K562 (cell line): ENCODE results near the gene ATXN1. TPM values are rescaled to one million over a fixed set of nuclear protein-coding genes. Genes with fewer than 3 reads are reported as not detected.

Experiments
- ATAC-seq: fragments of 200-7000 bp; cut with Tn5 transposase; 3 replicates; pipeline ENCODE4 v1.9.1; 2020; ENCODE audit warnings: moderate library complexity
- BruUV-seq: library from RNA; stranded (reverse); fragments of 400-500 nt; replicated peaks from 2 replicates; lab custom pipeline; 2021; lab: Mats Ljungman, UMichigan
- CTCF ChIA-PET: fragments of 300-600 bp; formaldehyde crosslinking; extraction: SDS; loops from one replicate; lab custom pipeline; 2021; ENCODE audit warnings: low intra/inter-chr PET ratio; lab: Yijun Ruan, JAX
- POLR2A ChIA-PET: fragments of 300-600, 350-650 bp; sonication (Branson Sonifier 250); formaldehyde crosslinking; extraction: SDS; loops from one replicate; lab custom pipeline; 2021; ENCODE audit warnings: antibody characterized with exemption, inconsistent platforms; lab: Yijun Ruan, JAX
- DNase-seq, 4 experiments: peaks; one replicate each; pipeline versions ENCODE4 v3.0.0 to v3.0.0-alpha.2; 2011 to 2018; ENCODE audit warnings: low spot score in 3 of 4, mixed read lengths in 3 of 4; ENCODE audit errors: extremely low read depth in 1 of 4
- FAIRE-seq: peaks from 2 replicates; lab custom pipeline; 2011; peaks lifted over from hg19 to GRCh38; lab: Jason Lieb, UNC
- H2AFZ ChIP-seq: 2 replicates; pipeline ENCODE4 v1.6.0; 2011; ENCODE audit warnings: low read depth, low read length, control low read depth, inconsistent platforms
- H3K27ac ChIP-seq: fragments of 200-600 bp; 3 replicates; pipeline ENCODE4 v1.8.0; 2011; ENCODE audit warnings: low read depth, mild to moderate bottlenecking, control low read depth, inconsistent platforms, low read length, moderate library complexity, mixed read lengths; ENCODE audit errors: extremely low read depth
- H3K27me3 ChIP-seq, 2 experiments: fragments of 300-600 bp in 1 of 2; 2 replicates in 1 of 2; 3 replicates in 1 of 2; pipeline versions ENCODE4 v1.6.0 to v1.8.0; 2011; ENCODE audit warnings: inconsistent platforms in 2 of 2, low read length in 2 of 2, mild to moderate bottlenecking in 1 of 2, mixed read lengths in 1 of 2, moderate library complexity in 1 of 2; ENCODE audit not compliant: control insufficient read depth in 2 of 2, insufficient read depth in 2 of 2
- H3K36me3 ChIP-seq: fragments of 300-600 bp; 3 replicates; pipeline ENCODE4 v1.8.0; 2011; ENCODE audit warnings: mild to moderate bottlenecking, low read length, inconsistent platforms; ENCODE audit not compliant: control insufficient read depth, insufficient read depth
- H3K4me1 ChIP-seq, 2 experiments: fragments of 200-600 bp in 1 of 2; replicated peaks in 1 of 2; 2 replicates in 1 of 2; 3 replicates in 1 of 2; pipeline versions ENCODE4 v1.5.1 to v1.8.0; 2011; ENCODE audit warnings: inconsistent platforms in 2 of 2, low read length in 2 of 2, mild to moderate bottlenecking in 1 of 2, mixed read lengths in 1 of 2, moderate library complexity in 1 of 2; ENCODE audit not compliant: control insufficient read depth in 2 of 2, insufficient read depth in 2 of 2
- H3K4me2 ChIP-seq: 2 replicates; pipeline ENCODE4 v1.6.1; 2011; ENCODE audit warnings: low read length, control low read depth, inconsistent platforms, mixed read lengths; ENCODE audit not compliant: insufficient read depth
- H3K4me3 ChIP-seq: fragments of 200-600 bp; sonication (generic), shearing (Covaris generic); 2 replicates; pipeline ENCODE4 v1.5.1; 2016; ENCODE audit warnings: control low read depth, inconsistent platforms
- H3K79me2 ChIP-seq: fragments of 200-600 bp; 3 replicates; pipeline ENCODE4 v1.8.0; 2011; ENCODE audit warnings: low read length, inconsistent platforms; ENCODE audit not compliant: control insufficient read depth, insufficient read depth
- H3K9ac ChIP-seq, 2 experiments: 2 replicates each; pipeline versions ENCODE4 v1.6.0 to v1.6.1; 2011; ENCODE audit warnings: low read depth in 2 of 2, low read length in 2 of 2, control low read depth in 1 of 2, inconsistent platforms in 1 of 2, mild to moderate bottlenecking in 1 of 2, mixed read lengths in 1 of 2; ENCODE audit not compliant: insufficient read depth in 1 of 2
- H3K9me1 ChIP-seq: one replicate; pipeline ENCODE4 v1.6.0; 2011; ENCODE audit warnings: inconsistent platforms, mild to moderate bottlenecking, low read length, moderate library complexity; ENCODE audit not compliant: control insufficient read depth, insufficient read depth
- H3K9me3 ChIP-seq: replicated peaks from 2 replicates; pipeline ENCODE4 v1.5.1; 2011; ENCODE audit warnings: low read depth, low read length, inconsistent platforms; ENCODE audit not compliant: control insufficient read depth, insufficient read depth
- H4K20me1 ChIP-seq: replicated peaks from 2 replicates; pipeline ENCODE4 v1.6.1; 2011; ENCODE audit warnings: low read length, inconsistent platforms, mixed read lengths; ENCODE audit not compliant: control insufficient read depth, insufficient read depth
- HDGF ChIP-seq: fragments of 450-650 bp; IDR thresholded peaks from 2 replicates; pipeline ENCODE4 v1.6.1; 2016
- NCOA1 ChIP-seq: fragments of 450-650 bp; IDR thresholded peaks from 2 replicates; pipeline ENCODE4 v1.6.1; 2016; ENCODE audit warnings: low read depth
- SRSF7 ChIP-seq: fragments of 200-400 bp; formaldehyde crosslinking; optimal IDR thresholded peaks from 2 replicates; pipeline ENCODE3; 2017; ENCODE audit warnings: mild to moderate bottlenecking, low read depth, low read length
- STAT5A ChIP-seq: IDR thresholded peaks from 2 replicates; pipeline ENCODE4 v1.6.1; 2012; ENCODE audit warnings: low read length, inconsistent platforms, borderline replicate concordance
- ZFX ChIP-seq: sonication (generic); formaldehyde crosslinking; IDR thresholded peaks from 2 replicates; pipeline ENCODE4 v1.8.0; 2022; ENCODE audit warnings: mild to moderate bottlenecking, missing genetic modification reagents, moderate library complexity
- ZNF274 ChIP-seq: IDR thresholded peaks from 2 replicates; pipeline ENCODE4 v1.6.1; 2011; ENCODE audit warnings: low read depth, mild to moderate bottlenecking, low read length, moderate library complexity, borderline replicate concordance
- ZNF830 ChIP-seq: fragments of 250-450 bp; sonication (Bioruptor Pico); IDR thresholded peaks from 2 replicates; pipeline ENCODE4 v1.5.0; 2021; ENCODE audit warnings: mild to moderate bottlenecking
- ZSCAN29 ChIP-seq: fragments of 450-650 bp; IDR thresholded peaks from 2 replicates; pipeline ENCODE4 v1.6.1; 2017
- WGBS: fragments of 100-300 bp; shearing (Covaris generic); methylation state at CpG from one replicate; pipeline ENCODE4 v1.1.6; 2016; ENCODE audit warnings: low coverage, mixed read lengths; ENCODE audit not compliant: insufficient coverage; ENCODE audit errors: missing lambda C conversion rate; 5-methylcytosine and 5-hydroxymethylcytosine counted together
- in situ Hi-C: fragments of 300-500 bp; cut with MboI; formaldehyde crosslinking; loops from 4 replicates; pipeline ENCODE4 v1.15.0; 2018; ENCODE audit warnings: inconsistent platforms, mixed read lengths
- intact Hi-C: fragments of 100-400 bp; cut with micrococcal nuclease; formaldehyde crosslinking; loops from 2 replicates; pipeline ENCODE4 v1.14.2; 2022
- polyA plus RNA-seq, 8 experiments: library from polyadenylated mRNA; depleted of rRNA in 4 of 8; stranded (reverse) in 5 of 8; unstranded in 3 of 8; fragments of >200 nt; fragmentation: Nextera tagmentation in 2 of 8; fragmentation: Illumina TruSeq in 1 of 8; extraction: Ambion mirVana in 2 of 8; extraction: Trizol in 1 of 8; gene quantifications; 2 replicates each; pipeline versions ENCODE4 v1.2.1 to v1.2.3, GENCODE V29; 2011 to 2014; ENCODE audit warnings: inconsistent platforms in 1 of 8, missing spikeins in 1 of 8
- total RNA-seq, 7 experiments: library from RNA; depleted of rRNA in 6 of 7; stranded (reverse); fragments of >200 nt in 6 of 7; fragmentation: Illumina TruSeq in 2 of 7; extraction: Trizol in 2 of 7; gene quantifications; 2 replicates each; pipeline versions ENCODE4 v1.2.1 to v1.2.3, GENCODE V29; 2011 to 2021; ENCODE audit warnings: low replicate concordance in 1 of 7
- TF ChIP-seq, protein P1 (sequence below): fragments of 250-450 bp; sonication (Bioruptor Pico); IDR thresholded peaks from 2 replicates; pipeline ENCODE4 v1.9.0; 2021; ENCODE audit warnings: mild to moderate bottlenecking
- TF ChIP-seq, protein P2 (sequence below): fragments of 250-450 bp; sonication (Bioruptor Pico); IDR thresholded peaks from 2 replicates; pipeline ENCODE4 v1.5.1; 2021; ENCODE audit warnings: mild to moderate bottlenecking
- TF ChIP-seq, protein P3 (sequence below): IDR thresholded peaks from 2 replicates; pipeline ENCODE4 v1.6.1; 2011; ENCODE audit not compliant: insufficient read length; ENCODE audit errors: extremely low read depth
- TF ChIP-seq, protein P4 (sequence below): fragments of 250-450 bp; sonication (Bioruptor Pico); IDR thresholded peaks from 2 replicates; pipeline ENCODE4 v1.6.1; 2021; ENCODE audit warnings: mild to moderate bottlenecking

ATXN1 gene
- total and polyA plus RNA-seq, 9 of the 15 experiments (the other 6 are each of a cell fraction or from before 2014, with no cell fraction given): under 0.01 to 1.2 (median 0.58) TPM

DNA sequence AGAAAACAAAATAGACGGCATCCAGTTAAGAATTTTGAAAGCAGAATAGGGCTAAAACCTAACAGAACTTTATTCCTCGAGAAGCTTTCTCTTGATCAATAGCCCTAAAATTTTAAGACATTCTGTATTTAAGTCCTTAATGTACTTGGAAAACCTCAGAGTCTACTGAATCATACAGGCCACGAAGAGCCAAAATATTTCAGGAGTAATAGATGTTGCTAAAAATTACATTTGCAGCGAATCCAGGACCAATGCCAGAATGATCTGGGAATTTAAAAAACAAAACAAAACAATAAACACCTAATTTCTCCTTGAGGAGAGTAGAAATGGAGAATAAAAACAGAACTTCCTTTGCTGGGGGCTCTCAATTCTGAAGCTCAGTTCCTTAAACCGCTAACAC is 23.3 kb downstream of the ATXN1 start:
- in situ Hi-C loops: no loop called here
- intact Hi-C loops: no loop called here
- CTCF ChIA-PET: no interaction called here
- H3K27me3 ChIP-seq: peaks cover 3 to 6% of the 10 kb centered on the region in 2 experiments; a peak in 2 of 5 replicates
- H3K4me3 ChIP-seq: no peak overlapping the region
- no peaks in the 10 kb centered on the region for H3K9me1 ChIP-seq
- H2AFZ ChIP-seq: no peak overlapping the region
- BruUV-seq: no TSS peak
- H3K9me3 ChIP-seq: no peaks in the 10 kb centered on the region
- no peaks in the 10 kb centered on the region for H3K36me3 ChIP-seq
- no peak for FAIRE-seq
- under 1% methylated on average over 5 of the region's 5 CpGs for WGBS
- no peak for ATAC-seq
- H3K9ac ChIP-seq: no peak overlapping the region
- TF ChIP-seq, protein P1, sequence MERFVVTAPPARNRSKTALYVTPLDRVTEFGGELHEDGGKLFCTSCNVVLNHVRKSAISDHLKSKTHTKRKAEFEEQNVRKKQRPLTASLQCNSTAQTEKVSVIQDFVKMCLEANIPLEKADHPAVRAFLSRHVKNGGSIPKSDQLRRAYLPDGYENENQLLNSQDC (CRISPR knock-in tag): no peak
- TF ChIP-seq NCOA1: no peak
- TF ChIP-seq, protein P2, sequence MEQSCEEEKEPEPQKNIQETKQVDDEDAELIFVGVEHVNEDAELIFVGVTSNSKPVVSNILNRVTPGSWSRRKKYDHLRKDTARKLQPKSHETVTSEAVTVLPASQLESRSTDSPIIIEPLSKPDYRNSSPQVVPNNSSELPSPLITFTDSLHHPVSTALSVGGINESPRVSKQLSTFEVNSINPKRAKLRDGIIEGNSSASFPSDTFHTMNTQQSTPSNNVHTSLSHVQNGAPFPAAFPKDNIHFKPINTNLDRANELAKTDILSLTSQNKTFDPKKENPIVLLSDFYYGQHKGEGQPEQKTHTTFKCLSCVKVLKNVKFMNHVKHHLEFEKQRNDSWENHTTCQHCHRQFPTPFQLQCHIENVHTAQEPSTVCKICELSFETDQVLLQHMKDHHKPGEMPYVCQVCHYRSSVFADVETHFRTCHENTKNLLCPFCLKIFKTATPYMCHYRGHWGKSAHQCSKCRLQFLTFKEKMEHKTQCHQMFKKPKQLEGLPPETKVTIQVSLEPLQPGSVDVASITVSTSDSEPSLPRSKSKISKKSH (CRISPR knock-in tag): no peak
- TF ChIP-seq ZNF274: no peak
- TF ChIP-seq, protein P3, sequence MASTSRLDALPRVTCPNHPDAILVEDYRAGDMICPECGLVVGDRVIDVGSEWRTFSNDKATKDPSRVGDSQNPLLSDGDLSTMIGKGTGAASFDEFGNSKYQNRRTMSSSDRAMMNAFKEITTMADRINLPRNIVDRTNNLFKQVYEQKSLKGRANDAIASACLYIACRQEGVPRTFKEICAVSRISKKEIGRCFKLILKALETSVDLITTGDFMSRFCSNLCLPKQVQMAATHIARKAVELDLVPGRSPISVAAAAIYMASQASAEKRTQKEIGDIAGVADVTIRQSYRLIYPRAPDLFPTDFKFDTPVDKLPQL: no peak
- no peak for TF ChIP-seq SRSF7
- TF ChIP-seq, protein P4, sequence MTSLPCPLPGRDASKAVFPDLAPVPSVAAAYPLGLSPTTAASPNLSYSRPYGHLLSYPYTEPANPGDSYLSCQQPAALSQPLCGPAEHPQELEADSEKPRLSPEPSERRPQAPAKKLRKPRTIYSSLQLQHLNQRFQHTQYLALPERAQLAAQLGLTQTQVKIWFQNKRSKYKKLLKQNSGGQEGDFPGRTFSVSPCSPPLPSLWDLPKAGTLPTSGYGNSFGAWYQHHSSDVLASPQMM: no peak
- no peak for TF ChIP-seq STAT5A
- no peak for TF ChIP-seq HDGF
- TF ChIP-seq ZNF830 (CRISPR knock-in tag): no peak
- no peak for TF ChIP-seq ZSCAN29
- no peak for TF ChIP-seq ZFX (CRISPR knock-in tag)
- TF ChIP-seq, all 486 proteins: peak for 0
- Histone ChIP-seq H3K4me1 (no peaks in the 10 kb centered on the region), H3K79me2 (no peaks in the 10 kb centered on the region), H4K20me1 (no peaks in the 10 kb centered on the region), H3K4me2 (no peak overlapping the region), H3K27ac (no peak overlapping the region)
- POLR2A ChIA-PET: no interaction called here
- no peak for DNase-seq
